ENCODE results near the gene ZNF586.
"Not testable (repeated sequence)": the region's sequence is repeated elsewhere in the genome, so short reads cannot be mapped to it uniquely, and the experiment has no call there.

Gene ZNF586

GRCh38 chr19:57812975-57813820 lies 43.7 kb downstream of the ZNF586 start:
- peaks cover 18% of the 10 kb centered on the region for H3K36me3 ChIP-seq (ENCODE audit: control insufficient read depth, insufficient read depth, low read length)
- not testable (repeated sequence) for DNase-seq; H3K9me3 ChIP-seq (ENCODE audit: control insufficient read depth, low read length); H3K4me3 ChIP-seq (ENCODE audit: insufficient read depth, low read depth, low read length, poor library complexity, severe bottlenecking); H3K27ac ChIP-seq (ENCODE audit: insufficient read depth, low read length, poor library complexity, severe bottlenecking); H3K27me3 ChIP-seq (replicated peaks; ENCODE audit: control insufficient read depth, insufficient read depth, low read length, poor library complexity, severe bottlenecking)
- H3K4me1 ChIP-seq (ENCODE audit: control insufficient read depth, insufficient read depth, low read length, poor library complexity, severe bottlenecking), result peaks cover 23% of the 10 kb centered on the region

- Histone ChIP-seq H3K36me3 (ENCODE audit: control insufficient read depth, insufficient read depth, low read length) (peaks cover 14% of the 10 kb centered on the region), H3K27ac (ENCODE audit: insufficient read depth, low read length, poor library complexity, severe bottlenecking) (peak overlapping the region; percentile 79), H3K9me3 (ENCODE audit: control insufficient read depth, low read length) (no peaks in the 10 kb centered on the region), H3K4me1 (ENCODE audit: control insufficient read depth, insufficient read depth, low read length, poor library complexity, severe bottlenecking) (peaks cover 23% of the 10 kb centered on the region), H3K27me3 (replicated peaks; ENCODE audit: control insufficient read depth, insufficient read depth, low read length, poor library complexity, severe bottlenecking) (no peaks in the 10 kb centered on the region), H3K4me3 (ENCODE audit: insufficient read depth, low read depth, low read length, poor library complexity, severe bottlenecking) (peak overlapping the region; percentile 99)
- DNase-seq, result no peak
These were observed 44.5 kb downstream of the ZNF586 start for GRCh38 chr19:57813919-57814504.

- peak within 1 kb of the TSS; percentile 99 for H3K4me3 ChIP-seq (ENCODE audit: insufficient read depth, low read depth, low read length, poor library complexity, severe bottlenecking)
- H3K4me1 ChIP-seq (ENCODE audit: control insufficient read depth, insufficient read depth, low read length, poor library complexity, severe bottlenecking), result peaks cover 23% of the 10 kb centered on the region
- peak; percentile 62 to 73 (median 66) for DNase-seq
- no peaks in the 10 kb centered on the region for H3K27me3 ChIP-seq (replicated peaks; ENCODE audit: control insufficient read depth, insufficient read depth, low read length, poor library complexity, severe bottlenecking)
- H3K9me3 ChIP-seq (ENCODE audit: control insufficient read depth, low read length), result no peaks in the 10 kb centered on the region
- peaks cover 8% of the 10 kb centered on the region for H3K36me3 ChIP-seq (ENCODE audit: control insufficient read depth, insufficient read depth, low read length)
- H3K27ac ChIP-seq (ENCODE audit: insufficient read depth, low read length, poor library complexity, severe bottlenecking), result peak within 1 kb of the TSS; percentile 79
These were observed 45.2 kb downstream of the ZNF586 start, which contains the start of gene ZNF552 for GRCh38 chr19:57814505-57815246. Gene ZNF552, minus strand, starts transcription at chr19:57814913. Its CDS starts 170 bp downstream, at chr19:57814743.

GRCh38 chr19:57815247-57816075 lies 46.0 kb downstream of the ZNF586 start:
- Histone ChIP-seq H3K9me3 (ENCODE audit: control insufficient read depth, low read length) (no peaks in the 10 kb centered on the region), H3K4me3 (ENCODE audit: insufficient read depth, low read depth, low read length, poor library complexity, severe bottlenecking) (peak overlapping the region; percentile 99), H3K4me1 (ENCODE audit: control insufficient read depth, insufficient read depth, low read length, poor library complexity, severe bottlenecking) (peaks cover 28% of the 10 kb centered on the region), H3K27ac (ENCODE audit: insufficient read depth, low read length, poor library complexity, severe bottlenecking) (peak overlapping the region; percentile 79), H3K27me3 (replicated peaks; ENCODE audit: control insufficient read depth, insufficient read depth, low read length, poor library complexity, severe bottlenecking) (no peaks in the 10 kb centered on the region), H3K36me3 (ENCODE audit: control insufficient read depth, insufficient read depth, low read length) (peaks cover under 1% of the 10 kb centered on the region)
- DNase-seq, result no peak

GRCh38 chr19:57816652-57817051 lies 47.2 kb downstream of the ZNF586 start:
- Histone ChIP-seq H3K4me1 (ENCODE audit: control insufficient read depth, insufficient read depth, low read length, poor library complexity, severe bottlenecking) (peaks cover 32% of the 10 kb centered on the region), H3K4me3 (ENCODE audit: insufficient read depth, low read depth, low read length, poor library complexity, severe bottlenecking) (no peak overlapping the region), H3K27me3 (replicated peaks; ENCODE audit: control insufficient read depth, insufficient read depth, low read length, poor library complexity, severe bottlenecking) (no peaks in the 10 kb centered on the region), H3K36me3 (ENCODE audit: control insufficient read depth, insufficient read depth, low read length) (no peaks in the 10 kb centered on the region), H3K27ac (ENCODE audit: insufficient read depth, low read length, poor library complexity, severe bottlenecking) (no peak overlapping the region), H3K9me3 (ENCODE audit: control insufficient read depth, low read length) (no peaks in the 10 kb centered on the region)
- DNase-seq, result no peak

- peaks cover 31% of the 10 kb centered on the region for H3K4me1 ChIP-seq (ENCODE audit: control insufficient read depth, insufficient read depth, low read length, poor library complexity, severe bottlenecking)
- no peak overlapping the region for H3K4me3 ChIP-seq (ENCODE audit: insufficient read depth, low read depth, low read length, poor library complexity, severe bottlenecking)
- no peaks in the 10 kb centered on the region for H3K9me3 ChIP-seq (ENCODE audit: control insufficient read depth, low read length)
- no peaks in the 10 kb centered on the region for H3K27me3 ChIP-seq (replicated peaks; ENCODE audit: control insufficient read depth, insufficient read depth, low read length, poor library complexity, severe bottlenecking)
- H3K36me3 ChIP-seq (ENCODE audit: control insufficient read depth, insufficient read depth, low read length), result no peaks in the 10 kb centered on the region
- DNase-seq, result no peak
- H3K27ac ChIP-seq (ENCODE audit: insufficient read depth, low read length, poor library complexity, severe bottlenecking), result no peak overlapping the region
These were observed 48.5 kb downstream of the ZNF586 start for GRCh38 chr19:57817976-57818375.

GRCh38 chr19:57818378-57818777 lies 48.9 kb downstream of the ZNF586 start:
- no peaks in the 10 kb centered on the region for H3K27me3 ChIP-seq (replicated peaks; ENCODE audit: control insufficient read depth, insufficient read depth, low read length, poor library complexity, severe bottlenecking)
- no peak overlapping the region for H3K4me3 ChIP-seq (ENCODE audit: insufficient read depth, low read depth, low read length, poor library complexity, severe bottlenecking)
- H3K36me3 ChIP-seq (ENCODE audit: control insufficient read depth, insufficient read depth, low read length), result no peaks in the 10 kb centered on the region
- no peak overlapping the region for H3K27ac ChIP-seq (ENCODE audit: insufficient read depth, low read length, poor library complexity, severe bottlenecking)
- H3K4me1 ChIP-seq (ENCODE audit: control insufficient read depth, insufficient read depth, low read length, poor library complexity, severe bottlenecking), result peaks cover 27% of the 10 kb centered on the region
- DNase-seq, result no peak
- no peaks in the 10 kb centered on the region for H3K9me3 ChIP-seq (ENCODE audit: control insufficient read depth, low read length)

- Histone ChIP-seq H3K27me3 (replicated peaks; ENCODE audit: control insufficient read depth, insufficient read depth, low read length, poor library complexity, severe bottlenecking) (no peaks in the 10 kb centered on the region), H3K36me3 (ENCODE audit: control insufficient read depth, insufficient read depth, low read length) (no peaks in the 10 kb centered on the region), H3K9me3 (ENCODE audit: control insufficient read depth, low read length) (no peaks in the 10 kb centered on the region), H3K4me3 (ENCODE audit: insufficient read depth, low read depth, low read length, poor library complexity, severe bottlenecking) (peak overlapping the region; percentile 90), H3K27ac (ENCODE audit: insufficient read depth, low read length, poor library complexity, severe bottlenecking) (peak overlapping the region; percentile 84), H3K4me1 (ENCODE audit: control insufficient read depth, insufficient read depth, low read length, poor library complexity, severe bottlenecking) (peaks cover 17% of the 10 kb centered on the region)
- DNase-seq, result peak; percentile 71 to 79 (median 76)
These were observed 50.1 kb downstream of the ZNF586 start for GRCh38 chr19:57819475-57820148.

GRCh38 chr19:57820599-57820998 lies 51.1 kb downstream of the ZNF586 start:
- Histone ChIP-seq H3K4me1 (ENCODE audit: control insufficient read depth, insufficient read depth, low read length, poor library complexity, severe bottlenecking) (peaks cover 12% of the 10 kb centered on the region), H3K36me3 (ENCODE audit: control insufficient read depth, insufficient read depth, low read length) (no peaks in the 10 kb centered on the region), H3K4me3 (ENCODE audit: insufficient read depth, low read depth, low read length, poor library complexity, severe bottlenecking) (peak overlapping the region; percentile 90), H3K27me3 (replicated peaks; ENCODE audit: control insufficient read depth, insufficient read depth, low read length, poor library complexity, severe bottlenecking) (no peaks in the 10 kb centered on the region), H3K9me3 (ENCODE audit: control insufficient read depth, low read length) (no peaks in the 10 kb centered on the region), H3K27ac (ENCODE audit: insufficient read depth, low read length, poor library complexity, severe bottlenecking) (no peak overlapping the region)
- DNase-seq, result no peak
